ENCODE measurements around the gene RANGRF.

GRCh38 chr17:8264836-8265542 is 23.5 kb upstream of the RANGRF start:
- TF ChIP-seq CTCF (IDR thresholded peaks at IDR 0.05; ENCODE audit: low read depth, low read length, missing input control) (no peak), MAX (IDR thresholded peaks at IDR 0.05) (no peak), RAD21 (IDR thresholded peaks at IDR 0.05) (no peak), TAF1 (conservative IDR thresholded peaks at IDR 0.05) (no peak), JUND (IDR thresholded peaks at IDR 0.05) (no peak), RXRA (IDR thresholded peaks at IDR 0.05) (no peak), YY1 (IDR thresholded peaks at IDR 0.05) (no peak), GABPA (IDR thresholded peaks at IDR 0.05 in 1 of 2, conservative IDR thresholded peaks at IDR 0.05 in 1 of 2) (no peak), REST (IDR thresholded peaks at IDR 0.05) (no peak), SP1 (IDR thresholded peaks at IDR 0.05) (no peak), FOXA2 (IDR thresholded peaks at IDR 0.05) (no peak), ATF3 (IDR thresholded peaks at IDR 0.05) (no peak), ZBTB33 (IDR thresholded peaks at IDR 0.05) (no peak), EGR1 (IDR thresholded peaks at IDR 0.05; ENCODE audit: low read depth in 2 of 2) (no peak)

Data from liver (tissue), 3 donors.